HepG2 (cell line): ENCODE results near the gene PRR14. TPM values are rescaled to one million over a fixed set of nuclear protein-coding genes. Genes with fewer than 3 reads are reported as not detected.

Experiments used
- ADNP ChIP-seq: sonication (generic); formaldehyde crosslinking; IDR thresholded peaks from 2 replicates; pipeline ENCODE4 v1.4.0; 2020; ENCODE audit warnings: missing genetic modification reagents
- AKAP8 ChIP-seq: sonication (generic); formaldehyde crosslinking; IDR thresholded peaks from 2 replicates; pipeline ENCODE4 v1.5.1; 2020; ENCODE audit warnings: mild to moderate bottlenecking, missing genetic modification reagents
- CREB1 ChIP-seq, 2 experiments: fragments of 450-650 bp in 1 of 2; IDR thresholded peaks; 2 replicates each; pipeline ENCODE4 v1.6.1; 2016 to 2017; ENCODE audit warnings: control low read depth in 1 of 2, mild to moderate bottlenecking in 1 of 2, missing compliant biosample characterization in 1 of 2, missing genetic modification characterization in 1 of 2
- FOXJ3 ChIP-seq: sonication (generic); formaldehyde crosslinking; IDR thresholded peaks from 2 replicates; pipeline ENCODE4 v1.4.0; 2020; ENCODE audit warnings: missing genetic modification reagents, mild to moderate bottlenecking, borderline replicate concordance
- FOXO4 ChIP-seq: sonication (generic); formaldehyde crosslinking; conservative IDR thresholded peaks from 2 replicates; pipeline ENCODE4 v1.8.1; 2023; ENCODE audit warnings: missing genetic modification reagents
- HNF4G ChIP-seq, 2 experiments: sonication (generic) in 1 of 2; formaldehyde crosslinking in 1 of 2; IDR thresholded peaks; 2 replicates each; pipeline versions ENCODE4 v1.4.0 to v1.6.1; 2011 to 2020; ENCODE audit warnings: borderline replicate concordance in 2 of 2, low read depth in 2 of 2, mild to moderate bottlenecking in 2 of 2, low read length in 1 of 2, missing genetic modification reagents in 1 of 2, moderate library complexity in 1 of 2
- HNRNPH1 ChIP-seq: fragments of 200-400 bp; formaldehyde crosslinking; optimal IDR thresholded peaks from 2 replicates; pipeline ENCODE3; 2017; ENCODE audit warnings: mild to moderate bottlenecking, low read depth, low read length
- KLF15 ChIP-seq: sonication (generic); formaldehyde crosslinking; IDR thresholded peaks from 2 replicates; pipeline ENCODE4 v1.8.1; 2023; ENCODE audit warnings: borderline replicate concordance, mild to moderate bottlenecking, inconsistent platforms, missing genetic modification reagents, mixed read lengths
- MYNN ChIP-seq: sonication (generic); formaldehyde crosslinking; IDR thresholded peaks from 2 replicates; pipeline ENCODE4 v1.4.0; 2020; ENCODE audit warnings: mild to moderate bottlenecking, low read depth, missing genetic modification reagents
- PREB ChIP-seq: sonication (generic); formaldehyde crosslinking; IDR thresholded peaks from 2 replicates; pipeline ENCODE4 v1.4.0; 2020; ENCODE audit warnings: missing genetic modification reagents
- RBM39 ChIP-seq: fragments of 200-400 bp; formaldehyde crosslinking; IDR thresholded peaks from one replicate; pipeline ENCODE4 v1.6.1; 2018; ENCODE audit warnings: antibody characterized with exemption, mild to moderate bottlenecking, low read depth, low read length; ENCODE audit not compliant: poor library complexity, severe bottlenecking
- RCOR2 ChIP-seq: IDR thresholded peaks from 2 replicates; pipeline ENCODE4 v1.6.1; 2016; ENCODE audit warnings: missing biosample characterization, missing genetic modification reagents
- RFXANK ChIP-seq: IDR thresholded peaks from 2 replicates; pipeline ENCODE4 v1.6.1; 2016
- SRF ChIP-seq: IDR thresholded peaks from 2 replicates; pipeline ENCODE4 v1.6.1; 2011; ENCODE audit warnings: mild to moderate bottlenecking, low read depth, low read length, moderate library complexity
- SRSF4 ChIP-seq: fragments of 200-400 bp; formaldehyde crosslinking; IDR thresholded peaks from one replicate; pipeline ENCODE4 v1.6.1; 2018; ENCODE audit warnings: mild to moderate bottlenecking, low read depth, low read length, moderate library complexity; ENCODE audit not compliant: poor library complexity, severe bottlenecking
- TSC22D2 ChIP-seq: sonication (generic); formaldehyde crosslinking; IDR thresholded peaks from 2 replicates; pipeline ENCODE4 v1.5.1; 2020; ENCODE audit warnings: missing genetic modification reagents, mild to moderate bottlenecking, borderline replicate concordance
- YY1 ChIP-seq: IDR thresholded peaks from 2 replicates; pipeline ENCODE4 v1.6.1; 2011; ENCODE audit warnings: low read length, low read depth, moderate library complexity, mild to moderate bottlenecking; ENCODE audit not compliant: insufficient read depth, insufficient replicate concordance
- ZNF317 ChIP-seq: sonication (generic); formaldehyde crosslinking; IDR thresholded peaks from 2 replicates; pipeline ENCODE4 v1.5.0; 2020; ENCODE audit warnings: mild to moderate bottlenecking, missing genetic modification reagents
- ZNF44 ChIP-seq: sonication (generic); formaldehyde crosslinking; IDR thresholded peaks from 2 replicates; pipeline ENCODE4 v1.5.1; 2020; ENCODE audit warnings: mild to moderate bottlenecking, missing genetic modification reagents
- ZNF451 ChIP-seq: sonication (generic); formaldehyde crosslinking; IDR thresholded peaks from 2 replicates; pipeline ENCODE4 v1.5.0; 2020; ENCODE audit warnings: mild to moderate bottlenecking, missing genetic modification reagents
- ZNF713 ChIP-seq: sonication (generic); formaldehyde crosslinking; IDR thresholded peaks from 2 replicates; pipeline ENCODE4 v1.4.0; 2020; ENCODE audit warnings: mild to moderate bottlenecking, missing genetic modification reagents
- ZSCAN12 ChIP-seq: sonication (generic); formaldehyde crosslinking; IDR thresholded peaks from 2 replicates; pipeline ENCODE4 v1.9.0; 2021; ENCODE audit warnings: mild to moderate bottlenecking, missing genetic modification reagents
- ZSCAN31 ChIP-seq: sonication (generic); formaldehyde crosslinking; IDR thresholded peaks from 2 replicates; pipeline ENCODE4 v1.5.0; 2020; ENCODE audit warnings: low read depth, mild to moderate bottlenecking, missing genetic modification reagents
- polyA plus RNA-seq, 8 experiments: library from polyadenylated mRNA; depleted of rRNA in 3 of 8; stranded (reverse) in 7 of 8; unstranded in 1 of 8; fragments of >200 nt; fragmentation: Illumina TruSeq in 4 of 8; extraction: Trizol in 4 of 8; gene quantifications; 2 replicates each; pipeline versions ENCODE4 v1.2.1 to v1.2.3, GENCODE V29; 2011 to 2016; ENCODE audit warnings: low read depth in 4 of 8, missing spikeins in 1 of 8, mixed read lengths in 1 of 8; ENCODE audit not compliant: insufficient read depth in 1 of 8
- total RNA-seq, 5 experiments: library from RNA; depleted of rRNA; stranded (reverse); fragments of >200 nt; fragmentation: Illumina TruSeq; extraction: Trizol; gene quantifications; 2 replicates each; pipeline ENCODE4 v1.2.3, GENCODE V29; 2016; ENCODE audit warnings: low read depth in 1 of 5

Gene PRR14
- total and polyA plus RNA-seq, 2 of the 13 experiments (the other 11 are each of a cell fraction or from before 2014, with no cell fraction given) = 8.4 to 11.0 TPM

- peak; percentile 98 for TF ChIP-seq YY1
- peak; percentile 14; the same call in 1 of the 2 replicates for TF ChIP-seq HNF4G (IDR thresholded peaks at IDR 0.05; ENCODE audit: borderline replicate concordance, low read depth, low read length)
- no peak; the same call in 1 of the 2 replicates for TF ChIP-seq HNF4G (CRISPR knock-in tag; IDR thresholded peaks at IDR 0.05; ENCODE audit: borderline replicate concordance, low read depth)
- TF ChIP-seq ZNF317 (CRISPR knock-in tag) = peak; percentile 90; the same call in 1 of the 2 replicates
- no peak for TF ChIP-seq FOXO4 (CRISPR knock-in tag)
- no peak; the same call in 1 of the 2 replicates for TF ChIP-seq RCOR2 (CRISPR knock-in tag)
- TF ChIP-seq FOXJ3 (CRISPR knock-in tag) = no peak
- TF ChIP-seq ZSCAN12 (CRISPR knock-in tag) = 0 out of 2 replicates have a peak, but pooled peaks have one; percentile 21
- TF ChIP-seq ZNF451 (CRISPR knock-in tag) = peak; percentile 73; the same call in 1 of the 2 replicates
- peak; percentile 80; the same call in 1 of the 2 replicates for TF ChIP-seq TSC22D2 (CRISPR knock-in tag)
- TF ChIP-seq SRF = no peak
- TF ChIP-seq HNRNPH1 = peak; percentile 53
- TF ChIP-seq RFXANK = no peak; the same call in 1 of the 2 replicates
- 0 out of 2 replicates have a peak, but pooled peaks have one; percentile 20 for TF ChIP-seq ZNF713 (CRISPR knock-in tag)
- no peak; the same call in 1 of the 2 replicates for TF ChIP-seq CREB1 (IDR thresholded peaks at IDR 0.05)
- peak; percentile 94 for TF ChIP-seq CREB1 (CRISPR knock-in tag; IDR thresholded peaks at IDR 0.05)
- no peak for TF ChIP-seq SRSF4
- TF ChIP-seq RBM39 = peak; percentile 99
- TF ChIP-seq ZNF44 (CRISPR knock-in tag) = no peak; the same call in 1 of the 2 replicates
- peak; percentile 89; the same call in 1 of the 2 replicates for TF ChIP-seq KLF15 (CRISPR knock-in tag)
- TF ChIP-seq PREB = no peak; the same call in 1 of the 2 replicates
- TF ChIP-seq AKAP8 = peak; percentile 97
- no peak for TF ChIP-seq ADNP
- peak; percentile 72 for TF ChIP-seq ZSCAN31 (CRISPR knock-in tag)
- peak; percentile 92; the same call in 1 of the 2 replicates for TF ChIP-seq MYNN
These were observed 47.5 kb downstream of the PRR14 start (continued) for GRCh38 chr16:30698139-30698815.
